IMR-90 (cell line): ENCODE results near the gene DCST2. TPM values are rescaled to one million over a fixed set of nuclear protein-coding genes. Genes with fewer than 3 reads are reported as not detected.

ENCODE experiments used
- ATAC-seq: fragments of 200-7000 bp; cut with Tn5 transposase; 2 replicates; pipeline ENCODE4 v1.9.1; 2020; ENCODE audit warnings: low read depth, mild to moderate bottlenecking, moderate library complexity
- BruUV-seq: library from RNA; stranded (reverse); fragments of 400-500 nt; replicated peaks from 2 replicates; lab custom pipeline; 2021; lab: Mats Ljungman, UMichigan
- CTCF ChIA-PET: fragments of 300-600 bp; formaldehyde crosslinking; extraction: SDS; loops from one replicate; lab custom pipeline; 2021; ENCODE audit warnings: antibody characterized with exemption; lab: Yijun Ruan, JAX
- POLR2A ChIA-PET: fragments of 300-600 bp; sonication (Branson Sonifier 250); formaldehyde crosslinking; loops from one replicate; lab custom pipeline; 2022; ENCODE audit warnings: antibody characterized with exemption; ENCODE audit not compliant: unreplicated experiment; lab: Charles Lee
- DNase-seq: peaks from one replicate; pipeline ENCODE4 v3.0.0; 2013
- H2AFZ ChIP-seq: replicated peaks from 2 replicates; pipeline ENCODE3; 2013; ENCODE audit warnings: low read length, mild to moderate bottlenecking; ENCODE audit not compliant: poor library complexity
- H2AK5ac ChIP-seq: 2 replicates; pipeline ENCODE4 v1.6.1; 2013; ENCODE audit warnings: low read depth, low read length, inconsistent platforms
- H2AK9ac ChIP-seq: replicated peaks from 2 replicates; pipeline ENCODE3; 2013; ENCODE audit warnings: mild to moderate bottlenecking, low read depth, low read length, moderate library complexity; ENCODE audit not compliant: poor library complexity
- H2BK120ac ChIP-seq: 2 replicates; pipeline ENCODE4 v1.6.1; 2013; ENCODE audit warnings: low read depth, low read length, inconsistent platforms
- H2BK15ac ChIP-seq: 3 replicates; pipeline ENCODE4 v1.6.1; 2013; ENCODE audit warnings: low read depth, low read length, inconsistent platforms
- H2BK20ac ChIP-seq: 2 replicates; pipeline ENCODE4 v1.6.1; 2013; ENCODE audit warnings: low read depth, mild to moderate bottlenecking, inconsistent platforms, low read length, moderate library complexity
- H2BK5ac ChIP-seq: 2 replicates; pipeline ENCODE4 v1.6.1; 2013; ENCODE audit warnings: mild to moderate bottlenecking, low read depth, low read length, inconsistent platforms; ENCODE audit not compliant: poor library complexity, severe bottlenecking
- H3K14ac ChIP-seq: replicated peaks from 2 replicates; pipeline ENCODE4 v1.6.1; 2013; ENCODE audit warnings: low read depth, low read length, inconsistent platforms
- H3K18ac ChIP-seq: 2 replicates; pipeline ENCODE4 v1.6.1; 2013; ENCODE audit warnings: low read depth, low read length, control low read depth
- H3K23ac ChIP-seq: 2 replicates; pipeline ENCODE4 v1.6.1; 2013; ENCODE audit warnings: low read depth, low read length, inconsistent platforms
- H3K27ac ChIP-seq: 2 replicates; pipeline ENCODE4 v1.5.1; 2013; ENCODE audit warnings: mild to moderate bottlenecking, control low read depth, low read length; ENCODE audit not compliant: insufficient read depth
- H3K27me3 ChIP-seq: 2 replicates; pipeline ENCODE4 v1.6.1; 2013; ENCODE audit warnings: low read length; ENCODE audit not compliant: control insufficient read depth, insufficient read depth
- H3K36me3 ChIP-seq: 2 replicates; pipeline ENCODE4 v1.6.1; 2013; ENCODE audit warnings: low read length, mixed read lengths; ENCODE audit not compliant: control insufficient read depth, insufficient read depth
- H3K4ac ChIP-seq: 2 replicates; pipeline ENCODE4 v1.6.1; 2013; ENCODE audit warnings: low read depth, low read length, inconsistent platforms
- H3K4me1 ChIP-seq: 2 replicates; pipeline ENCODE4 v1.6.1; 2013; ENCODE audit warnings: low read length, mixed read lengths; ENCODE audit not compliant: control insufficient read depth, insufficient read depth
- H3K4me2 ChIP-seq: 2 replicates; pipeline ENCODE4 v1.6.1; 2013; ENCODE audit warnings: low read depth, mild to moderate bottlenecking, control low read depth, low read length, moderate library complexity
- H3K4me3 ChIP-seq: 2 replicates; pipeline ENCODE4 v1.5.1; 2013; ENCODE audit warnings: low read depth, mild to moderate bottlenecking, control low read depth, low read length, moderate library complexity; ENCODE audit not compliant: insufficient read depth
- H3K56ac ChIP-seq: 2 replicates; pipeline ENCODE4 v1.6.1; 2013; ENCODE audit warnings: low read length, inconsistent platforms; ENCODE audit not compliant: insufficient read depth; ENCODE audit errors: extremely low read depth
- H3K79me1 ChIP-seq, 2 experiments: 2 replicates each; pipeline ENCODE4 v1.6.1; 2013; ENCODE audit warnings: low read length in 2 of 2, inconsistent platforms in 1 of 2, low read depth in 1 of 2
- H3K9ac ChIP-seq: 2 replicates; pipeline ENCODE4 v1.6.1; 2013; ENCODE audit warnings: low read depth, low read length, control low read depth
- H3K9me1 ChIP-seq: 2 replicates; pipeline ENCODE4 v1.6.1; 2013; ENCODE audit warnings: low read length, inconsistent platforms; ENCODE audit not compliant: insufficient read depth
- H3K9me3 ChIP-seq: 2 replicates; pipeline ENCODE4 v1.6.1; 2013; ENCODE audit warnings: low read length; ENCODE audit not compliant: control insufficient read depth, insufficient read depth
- H4K20me1 ChIP-seq: 2 replicates; pipeline ENCODE4 v1.6.1; 2013; ENCODE audit warnings: low read length, inconsistent platforms; ENCODE audit not compliant: insufficient read depth
- H4K5ac ChIP-seq: 2 replicates; pipeline ENCODE4 v1.6.1; 2013; ENCODE audit warnings: mild to moderate bottlenecking, low read depth, low read length, control low read depth
- H4K8ac ChIP-seq, 2 experiments: 2 replicates each; pipeline ENCODE4 v1.6.1; 2013; ENCODE audit warnings: low read depth in 2 of 2, low read length in 2 of 2, control low read depth in 1 of 2, inconsistent platforms in 1 of 2
- H4K91ac ChIP-seq: 2 replicates; pipeline ENCODE4 v1.6.1; 2013; ENCODE audit warnings: low read depth, low read length, inconsistent platforms; ENCODE audit not compliant: insufficient read depth
- BHLHE40 ChIP-seq: fragments of 150-350 bp; IDR thresholded peaks from 2 replicates; pipeline ENCODE4 v1.6.1; 2016; ENCODE audit warnings: mild to moderate bottlenecking, low read depth, low read length
- CEBPB ChIP-seq: IDR thresholded peaks from 2 replicates; pipeline ENCODE4 v1.6.1; 2012; ENCODE audit warnings: low read depth, low read length, improper control_type of control experiment
- CHD1 ChIP-seq: IDR thresholded peaks from 2 replicates; pipeline ENCODE4 v1.6.1; 2012; ENCODE audit warnings: low read depth, low read length, improper control_type of control experiment
- CTCF ChIP-seq: conservative IDR thresholded peaks from 2 replicates; pipeline ENCODE4 v1.5.1; 2012; ENCODE audit warnings: mild to moderate bottlenecking, low read depth, low read length, improper control_type of control experiment
- FOS ChIP-seq: fragments of 150-350 bp; IDR thresholded peaks from 2 replicates; pipeline ENCODE4 v1.6.1; 2016; ENCODE audit warnings: low read depth, low read length
- MAFK ChIP-seq: IDR thresholded peaks from 2 replicates; pipeline ENCODE4 v1.6.1; 2012; ENCODE audit warnings: low read depth, low read length, improper control_type of control experiment
- MAZ ChIP-seq: IDR thresholded peaks from 2 replicates; pipeline ENCODE4 v1.6.1; 2012; ENCODE audit warnings: low read depth, mild to moderate bottlenecking, low read length, improper control_type of control experiment, moderate library complexity, borderline replicate concordance
- MXI1 ChIP-seq: IDR thresholded peaks from 2 replicates; pipeline ENCODE4 v1.6.1; 2012; ENCODE audit warnings: low read depth, mild to moderate bottlenecking, low read length, moderate library complexity, borderline replicate concordance
- NFE2L2 ChIP-seq: fragments of 150-350 bp; IDR thresholded peaks from 2 replicates; pipeline ENCODE4 v1.6.1; 2016; ENCODE audit warnings: low read depth, mild to moderate bottlenecking, low read length
- RAD21 ChIP-seq: IDR thresholded peaks from 2 replicates; pipeline ENCODE4 v1.6.1; 2012; ENCODE audit warnings: low read length, improper control_type of control experiment
- RCOR1 ChIP-seq: IDR thresholded peaks from 2 replicates; pipeline ENCODE4 v1.6.1; 2012; ENCODE audit warnings: mild to moderate bottlenecking, low read length, improper control_type of control experiment; ENCODE audit not compliant: insufficient replicate concordance
- RFX5 ChIP-seq: IDR thresholded peaks from 2 replicates; pipeline ENCODE4 v1.8.0; 2012; ENCODE audit warnings: low read depth, mild to moderate bottlenecking, low read length, moderate library complexity
- SMC3 ChIP-seq: fragments of 150-350 bp; IDR thresholded peaks from 2 replicates; pipeline ENCODE4 v1.6.1; 2016; ENCODE audit warnings: low read depth, mild to moderate bottlenecking, antibody characterized with exemption, low read length, moderate library complexity
- USF2 ChIP-seq: fragments of 150-350 bp; IDR thresholded peaks from 2 replicates; pipeline ENCODE4 v1.6.1; 2017; ENCODE audit warnings: mild to moderate bottlenecking, antibody characterized with exemption, low read length, low read depth
- WGBS, 2 experiments: methylation state at CpG; one replicate each; pipeline versions ENCODE4 v1.1.5 to v1.1.7; 2013; ENCODE audit warnings: missing lambda C conversion rate in 2 of 2; ENCODE audit not compliant: insufficient read length in 1 of 2; ENCODE audit errors: extremely low coverage in 2 of 2; 5-methylcytosine and 5-hydroxymethylcytosine counted together
- dilution Hi-C: fragments of 300-500 bp; cut with HindIII; formaldehyde crosslinking; loops from one replicate; pipeline ENCODE4 v1.14.3; 2018; ENCODE audit warnings: low sequenced_read_pairs; ENCODE audit not compliant: unreplicated experiment
- in situ Hi-C: fragments of 300-500 bp; cut with MboI; formaldehyde crosslinking; loops from 3 replicates; pipeline ENCODE4 v1.14.3; 2019; ENCODE audit warnings: low sequenced_read_pairs, inconsistent platforms, mixed read lengths
- intact Hi-C: fragments of 100-400 bp; cut with micrococcal nuclease; formaldehyde crosslinking; loops from 2 replicates; pipeline ENCODE4 v1.10.0; 2022
- polyA plus RNA-seq, 3 experiments: library from polyadenylated mRNA; depleted of rRNA; stranded (reverse); fragments of >200 nt; gene quantifications; 2 replicates each; pipeline ENCODE4 v1.2.3, GENCODE V29; 2012; ENCODE audit warnings: low replicate concordance in 1 of 3
- total RNA-seq: library from RNA; depleted of rRNA; stranded (reverse); fragments of >200 nt; gene quantifications from 2 replicates; pipeline ENCODE4 v1.2.3, GENCODE V29; 2012
- TF ChIP-seq, protein P1 (sequence below): fragments of 150-350 bp; IDR thresholded peaks from 2 replicates; pipeline ENCODE4 v1.6.1; 2016; ENCODE audit warnings: low read depth, mild to moderate bottlenecking, low read length, moderate library complexity, borderline replicate concordance

The DCST2 gene
- total and polyA plus RNA-seq, 2 of the 4 experiments (the other 2 are of a cell fraction): 0.14 TPM; not detected in 1

DNA sequence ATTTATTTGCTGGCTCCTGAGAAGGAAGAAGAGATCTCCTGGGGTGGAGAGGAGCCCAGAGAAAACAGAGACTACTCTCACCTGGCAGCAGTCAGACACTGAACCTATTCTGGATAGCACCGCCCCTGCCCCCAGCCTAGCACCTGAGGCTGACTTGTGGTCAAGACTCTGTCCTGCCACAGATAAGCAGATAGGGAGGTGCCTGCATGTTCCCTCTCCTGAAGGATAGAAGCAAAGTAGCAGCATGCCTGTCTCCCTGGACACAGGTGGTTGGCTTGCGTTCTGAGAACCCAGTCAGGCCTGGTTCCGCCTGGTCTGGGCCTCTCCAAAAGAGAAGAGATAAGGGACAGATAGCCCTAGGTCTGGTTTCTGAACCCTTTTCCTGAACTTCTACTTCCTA lies 43.8 kb upstream of the DCST2 start:
- Histone ChIP-seq H4K20me1 (peaks cover 11% of the 10 kb centered on the region), H3K79me1 (no peaks in the 10 kb centered on the region), H3K23ac (no peak overlapping the region), H2AK5ac (no peak overlapping the region), H3K4me1 (peaks cover 6% of the 10 kb centered on the region; the same call in 1 of the 2 replicates), H3K9me1 (0 out of 2 replicates have a peak, but pooled peaks cover 3% of the 10 kb centered on the region), H3K56ac (no peak overlapping the region), H4K5ac (no peak overlapping the region), H3K14ac (no peak overlapping the region), H3K9me3 (no peaks in the 10 kb centered on the region), H3K9ac (no peak overlapping the region), H3K4ac (no peak overlapping the region), H2BK5ac (no peak overlapping the region), H4K91ac (no peak overlapping the region), H3K4me3 (no peak overlapping the region), H3K4me2 (no peak overlapping the region), H4K8ac (no peak overlapping the region), H2BK15ac (no peak overlapping the region), H3K27ac (no peak overlapping the region), H3K36me3 (no peaks in the 10 kb centered on the region), H2AFZ (no peak overlapping the region), H3K18ac (no peak overlapping the region), H2BK120ac (no peak overlapping the region), H2BK20ac (no peak overlapping the region), H2AK9ac (no peak overlapping the region), H3K27me3 (peaks cover 67% of the 10 kb centered on the region)
- ChIA-PET POLR2A (no interaction called here), CTCF (no interaction called here)
- in situ Hi-C loops (no loop called here), intact Hi-C loops (no loop called here), dilution Hi-C loops (no loop called here)
- TF ChIP-seq MXI1: no peak
- TF ChIP-seq CEBPB: no peak
- no peak for TF ChIP-seq MAFK
- TF ChIP-seq, protein P1, sequence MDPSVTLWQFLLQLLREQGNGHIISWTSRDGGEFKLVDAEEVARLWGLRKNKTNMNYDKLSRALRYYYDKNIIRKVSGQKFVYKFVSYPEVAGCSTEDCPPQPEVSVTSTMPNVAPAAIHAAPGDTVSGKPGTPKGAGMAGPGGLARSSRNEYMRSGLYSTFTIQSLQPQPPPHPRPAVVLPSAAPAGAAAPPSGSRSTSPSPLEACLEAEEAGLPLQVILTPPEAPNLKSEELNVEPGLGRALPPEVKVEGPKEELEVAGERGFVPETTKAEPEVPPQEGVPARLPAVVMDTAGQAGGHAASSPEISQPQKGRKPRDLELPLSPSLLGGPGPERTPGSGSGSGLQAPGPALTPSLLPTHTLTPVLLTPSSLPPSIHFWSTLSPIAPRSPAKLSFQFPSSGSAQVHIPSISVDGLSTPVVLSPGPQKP: no peak
- TF ChIP-seq CHD1: no peak
- TF ChIP-seq USF2: no peak
- TF ChIP-seq BHLHE40: no peak
- TF ChIP-seq RCOR1: no peak
- TF ChIP-seq FOS: no peak
- no peak for TF ChIP-seq MAZ
- no peak for TF ChIP-seq SMC3
- no peak for TF ChIP-seq NFE2L2
- TF ChIP-seq RAD21: no peak
- no peak for TF ChIP-seq CTCF
- TF ChIP-seq RFX5: no peak
- BruUV-seq: no TSS peak
- ATAC-seq: no peak
- no peak for DNase-seq
- 87% methylated on average over 3 of the region's 3 CpGs; no CpG with 5 or more reads in 1 of the 2 experiments for WGBS, 2 experiments
